ENCODE data around the gene BCORL1.

BCORL1 gene

DNA sequence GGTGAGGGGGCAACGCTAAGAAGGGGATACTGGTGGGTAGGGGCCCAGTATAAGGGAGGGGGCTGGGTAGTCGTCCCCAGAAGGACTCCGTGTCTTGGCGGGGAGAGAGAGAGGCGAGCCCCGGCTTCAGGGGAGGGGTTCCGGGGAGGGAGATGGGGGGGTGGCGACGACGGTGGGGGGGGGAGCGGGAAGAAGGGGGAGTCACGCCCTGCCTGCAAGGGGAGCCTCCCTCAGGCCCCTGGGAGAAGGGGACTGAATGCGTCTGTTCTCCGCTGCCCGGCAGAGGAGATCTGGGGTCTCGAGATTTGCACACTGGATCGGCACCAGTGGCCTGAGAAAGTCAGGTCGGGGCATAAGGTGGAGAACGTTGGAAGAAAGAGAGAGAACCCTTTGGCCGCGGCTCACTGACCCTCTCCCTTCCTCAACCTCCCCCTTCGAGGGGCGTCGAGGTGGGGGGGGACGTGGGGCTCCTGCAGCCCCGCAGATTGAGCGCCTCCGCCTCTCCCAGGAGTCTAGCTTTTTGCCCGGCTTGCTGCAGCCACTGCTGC, 609 bp upstream of the BCORL1 start:
- Histone ChIP-seq H2BK120ac (ENCODE audit: low read depth, low read length) (no peak overlapping the region), H3K27ac (replicated peaks; ENCODE audit: low read length) (no peak overlapping the region), H3K4ac (ENCODE audit: low read length) (no peak overlapping the region), H3K79me1 (ENCODE audit: low read depth, low read length) (no peaks in the 10 kb centered on the region), H2BK15ac (ENCODE audit: low read length) (no peak overlapping the region), H3K36me3 (replicated peaks in 1 of 2; ENCODE audit: control insufficient read depth in 2 of 2, insufficient read depth in 2 of 2, low read length in 2 of 2) (no peaks in the 10 kb centered on the region), H3K9me3 (replicated peaks in 1 of 2; ENCODE audit: control insufficient read depth in 2 of 2, insufficient read depth in 1 of 2, low read depth in 1 of 2, low read length in 2 of 2) (no peaks in the 10 kb centered on the region), H4K8ac (ENCODE audit: low read depth, low read length) (no peak overlapping the region), H3K27me3 (ENCODE audit: control insufficient read depth in 3 of 3, insufficient read depth in 3 of 3, low read depth in 1 of 3, low read length in 3 of 3) (peaks cover 0 to 31% (median 0%) of the 10 kb centered on the region in 3 experiments), H2BK5ac (ENCODE audit: low read length) (no peak overlapping the region), H2BK12ac (ENCODE audit: low read length) (no peak overlapping the region), H3K9ac (ENCODE audit: low read depth, low read length, poor library complexity) (peak overlapping the region; percentile 70), H3K4me2 (ENCODE audit: insufficient read depth, low read length, poor library complexity, severe bottlenecking) (peak overlapping the region; percentile 57), H3K4me3 (ENCODE audit: low read length in 2 of 2) (peak overlapping the region in 1 of 2 donors; percentile 88), H2AK5ac (ENCODE audit: low read depth, low read length) (no peak overlapping the region), H3K4me1 (ENCODE audit: control insufficient read depth in 2 of 2, insufficient read depth in 1 of 2, low read depth in 1 of 2, low read length in 2 of 2) (peaks cover 2 to 3% of the 10 kb centered on the region in 2 donors), H2AFZ (ENCODE audit: low read length) (peak overlapping the region; percentile 84), H3K18ac (ENCODE audit: low read length) (peak overlapping the region; percentile 92), H3K14ac (ENCODE audit: low read length) (no peak overlapping the region), H4K91ac (ENCODE audit: low read depth, low read length, poor library complexity) (no peak overlapping the region), H3K23ac (ENCODE audit: low read depth, low read length, poor library complexity) (no peak overlapping the region)
- no peak for DNase-seq (ENCODE audit: low spot score)
- no CpG with 5 or more reads among the region's 29 CpGs for WGBS, 2 donors (ENCODE audit: extremely low coverage in 2 of 2, insufficient read length in 2 of 2, insufficient replicate concordance in 1 of 2)

DNA sequence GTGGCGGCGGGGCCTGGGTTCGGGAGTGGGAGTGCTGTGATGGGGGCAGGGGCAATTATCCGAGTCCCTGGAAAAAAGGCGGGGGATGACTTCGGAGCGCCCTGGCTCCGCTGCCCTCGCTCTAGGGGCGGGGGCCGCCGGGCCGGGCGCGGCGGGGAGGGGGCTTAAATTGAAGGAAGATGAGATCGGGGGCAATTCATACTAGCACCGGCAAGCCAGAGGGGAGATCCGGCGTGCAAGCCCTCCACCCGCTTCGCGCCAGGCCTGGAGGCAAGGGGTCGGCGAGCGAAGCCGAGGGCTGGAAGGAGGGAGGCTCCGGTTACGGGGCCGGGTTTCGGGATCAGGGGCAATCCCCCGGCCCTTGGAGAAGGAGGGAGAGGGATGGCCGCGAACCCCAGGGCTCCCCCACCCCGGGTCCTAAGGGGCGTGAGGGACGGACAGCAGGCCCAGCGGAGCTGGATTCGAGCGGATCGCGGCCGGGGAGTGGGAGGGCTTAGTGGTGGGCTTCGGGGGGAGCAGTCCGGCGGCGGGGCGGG, 1.2 kb downstream of the BCORL1 start:
- no peak overlapping the region for H3K23ac ChIP-seq (ENCODE audit: low read depth, low read length, poor library complexity)
- no peak overlapping the region for H2AK5ac ChIP-seq (ENCODE audit: low read depth, low read length)
- H3K4me1 ChIP-seq (ENCODE audit: control insufficient read depth in 2 of 2, insufficient read depth in 1 of 2, low read depth in 1 of 2, low read length in 2 of 2), result peaks cover 2 to 3% of the 10 kb centered on the region in 2 donors
- no peak overlapping the region for H4K8ac ChIP-seq (ENCODE audit: low read depth, low read length)
- H2BK15ac ChIP-seq (ENCODE audit: low read length), result no peak overlapping the region
- H3K4ac ChIP-seq (ENCODE audit: low read length), result no peak overlapping the region
- H3K36me3 ChIP-seq (replicated peaks in 1 of 2; ENCODE audit: control insufficient read depth in 2 of 2, insufficient read depth in 2 of 2, low read length in 2 of 2), result no peaks in the 10 kb centered on the region
- H3K4me2 ChIP-seq (ENCODE audit: insufficient read depth, low read length, poor library complexity, severe bottlenecking), result no peak overlapping the region
- H4K91ac ChIP-seq (ENCODE audit: low read depth, low read length, poor library complexity), result no peak overlapping the region
- no peak overlapping the region for H3K14ac ChIP-seq (ENCODE audit: low read length)
- H3K9me3 ChIP-seq (replicated peaks in 1 of 2; ENCODE audit: control insufficient read depth in 2 of 2, insufficient read depth in 1 of 2, low read depth in 1 of 2, low read length in 2 of 2), result no peaks in the 10 kb centered on the region
- H2BK12ac ChIP-seq (ENCODE audit: low read length), result no peak overlapping the region
- no peak overlapping the region for H2BK120ac ChIP-seq (ENCODE audit: low read depth, low read length)
- H3K79me1 ChIP-seq (ENCODE audit: low read depth, low read length), result no peaks in the 10 kb centered on the region
- no CpG with 5 or more reads among the region's 48 CpGs for WGBS, 2 donors (ENCODE audit: extremely low coverage in 2 of 2, insufficient read length in 2 of 2, insufficient replicate concordance in 1 of 2)
- H3K9ac ChIP-seq (ENCODE audit: low read depth, low read length, poor library complexity), result peak overlapping the region; percentile 60
- peak overlapping the region; percentile 56 for H3K27ac ChIP-seq (replicated peaks; ENCODE audit: low read length)
- peaks cover 0 to 13% (median 0%) of the 10 kb centered on the region in 3 experiments for H3K27me3 ChIP-seq (ENCODE audit: control insufficient read depth in 3 of 3, insufficient read depth in 3 of 3, low read depth in 1 of 3, low read length in 3 of 3)
- no peak overlapping the region for H2BK5ac ChIP-seq (ENCODE audit: low read length)
- H3K4me3 ChIP-seq (ENCODE audit: low read length in 2 of 2), result no peak overlapping the region
- DNase-seq (ENCODE audit: low spot score), result no peak
- H3K18ac ChIP-seq (ENCODE audit: low read length), result peak overlapping the region; percentile 64
- no peak overlapping the region for H2AFZ ChIP-seq (ENCODE audit: low read length)

DNA sequence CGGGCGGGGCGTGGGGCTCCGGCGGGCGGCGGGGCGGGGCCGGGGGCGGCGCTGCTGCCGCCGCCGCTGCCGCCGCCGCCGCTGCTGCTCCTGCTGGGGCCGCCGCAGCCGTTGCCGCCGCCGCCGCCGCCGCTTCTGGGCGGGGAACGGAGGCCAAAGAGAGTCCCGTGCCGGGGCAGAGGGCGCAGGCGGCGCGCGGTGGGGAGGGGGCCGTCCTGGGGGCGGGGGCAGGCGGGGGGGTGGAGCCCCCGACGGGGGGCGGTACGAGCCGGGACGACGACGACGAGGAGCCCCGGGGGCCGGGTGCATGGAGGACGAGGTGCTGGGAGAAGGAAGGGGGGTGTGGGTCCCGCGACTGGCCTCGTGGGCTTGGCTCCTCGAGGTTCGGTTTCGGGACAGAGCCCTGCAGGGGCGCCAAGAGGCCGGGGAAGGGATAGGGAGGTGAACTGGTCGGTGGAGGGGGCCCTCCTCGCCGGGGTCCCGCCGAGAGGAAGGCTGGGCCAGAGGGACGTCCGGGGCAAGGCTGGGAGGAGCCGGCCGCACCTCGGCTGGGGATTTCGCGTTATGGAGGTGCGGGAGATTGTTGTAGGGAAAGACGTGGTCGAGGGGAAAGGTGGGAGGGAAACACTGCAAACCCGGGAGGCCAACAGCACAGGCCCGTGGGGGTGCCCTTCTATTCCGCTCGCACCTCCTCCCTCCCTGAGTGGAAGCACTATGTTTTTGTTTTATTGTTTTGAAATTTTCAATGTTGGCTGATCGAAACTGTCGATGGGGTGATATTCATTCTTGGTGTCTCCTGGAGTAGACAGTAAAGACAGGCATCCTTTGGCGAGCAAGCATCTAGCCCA, 1.9 kb downstream of the BCORL1 start:
- H2BK120ac ChIP-seq (ENCODE audit: low read depth, low read length), result no peak overlapping the region
- no peak overlapping the region for H3K23ac ChIP-seq (ENCODE audit: low read depth, low read length, poor library complexity)
- H3K14ac ChIP-seq (ENCODE audit: low read length), result no peak overlapping the region
- H3K27ac ChIP-seq (replicated peaks; ENCODE audit: low read length), result no peak overlapping the region
- no peak overlapping the region for H4K8ac ChIP-seq (ENCODE audit: low read depth, low read length)
- H3K4ac ChIP-seq (ENCODE audit: low read length), result no peak overlapping the region
- H3K79me1 ChIP-seq (ENCODE audit: low read depth, low read length), result no peaks in the 10 kb centered on the region
- peak overlapping the region; percentile 62 for H3K4me2 ChIP-seq (ENCODE audit: insufficient read depth, low read length, poor library complexity, severe bottlenecking)
- H4K91ac ChIP-seq (ENCODE audit: low read depth, low read length, poor library complexity), result no peak overlapping the region
- no peak overlapping the region for H2BK15ac ChIP-seq (ENCODE audit: low read length)
- peak overlapping the region in 1 of 2 donors; percentile 86 for H3K4me3 ChIP-seq (ENCODE audit: low read length in 2 of 2)
- H3K9ac ChIP-seq (ENCODE audit: low read depth, low read length, poor library complexity), result peak overlapping the region; percentile 30
- H3K36me3 ChIP-seq (replicated peaks in 1 of 2; ENCODE audit: control insufficient read depth in 2 of 2, insufficient read depth in 2 of 2, low read length in 2 of 2), result peaks cover 0 to 2% of the 10 kb centered on the region in 2 donors
- peaks cover 0 to 7% (median 0%) of the 10 kb centered on the region in 3 experiments for H3K27me3 ChIP-seq (ENCODE audit: control insufficient read depth in 3 of 3, insufficient read depth in 3 of 3, low read depth in 1 of 3, low read length in 3 of 3)
- no peaks in the 10 kb centered on the region for H3K9me3 ChIP-seq (replicated peaks in 1 of 2; ENCODE audit: control insufficient read depth in 2 of 2, insufficient read depth in 1 of 2, low read depth in 1 of 2, low read length in 2 of 2)
- peak overlapping the region; percentile 89 for H2AFZ ChIP-seq (ENCODE audit: low read length)
- no peak overlapping the region for H2AK5ac ChIP-seq (ENCODE audit: low read depth, low read length)
- H3K4me1 ChIP-seq (ENCODE audit: control insufficient read depth in 2 of 2, insufficient read depth in 1 of 2, low read depth in 1 of 2, low read length in 2 of 2), result peaks cover 0 to 3% of the 10 kb centered on the region in 2 donors
- no peak overlapping the region for H2BK5ac ChIP-seq (ENCODE audit: low read length)
- WGBS, 2 donors (ENCODE audit: extremely low coverage in 2 of 2, insufficient read length in 2 of 2, insufficient replicate concordance in 1 of 2), result no CpG with 5 or more reads among the region's 81 CpGs
- DNase-seq (ENCODE audit: low spot score), result no peak
- peak overlapping the region; percentile 38 for H3K18ac ChIP-seq (ENCODE audit: low read length)
- no peak overlapping the region for H2BK12ac ChIP-seq (ENCODE audit: low read length)

DNA sequence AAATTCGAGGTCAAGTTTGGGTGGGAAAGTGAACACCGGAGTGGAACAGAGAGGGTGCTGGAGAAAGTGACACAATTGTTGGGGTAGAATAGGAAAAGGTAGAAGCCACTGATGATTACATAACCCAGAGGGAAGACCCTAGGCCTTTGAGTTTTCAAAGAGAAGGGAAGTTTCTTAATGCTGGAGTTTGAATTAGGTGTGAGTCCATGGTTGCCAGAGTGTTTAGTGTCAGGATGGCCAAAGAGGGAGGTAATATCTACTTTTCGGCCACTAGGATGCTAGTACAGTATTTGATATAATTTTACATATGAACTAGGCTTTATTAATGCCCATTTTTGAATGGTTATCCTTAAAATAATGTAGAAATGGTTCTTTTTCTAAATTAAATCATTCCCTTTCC, 5.4 kb downstream of the BCORL1 start:
- peaks cover 0 to 2% of the 10 kb centered on the region in 2 donors for H3K36me3 ChIP-seq (replicated peaks in 1 of 2; ENCODE audit: control insufficient read depth in 2 of 2, insufficient read depth in 2 of 2, low read length in 2 of 2)
- WGBS, 2 donors (ENCODE audit: extremely low coverage in 2 of 2, insufficient read length in 2 of 2, insufficient replicate concordance in 1 of 2), result no CpG with 5 or more reads among the region's 3 CpGs
- H3K79me1 ChIP-seq (ENCODE audit: low read depth, low read length), result no peaks in the 10 kb centered on the region
- H2AFZ ChIP-seq (ENCODE audit: low read length), result no peak overlapping the region
- H4K91ac ChIP-seq (ENCODE audit: low read depth, low read length, poor library complexity), result no peak overlapping the region
- no peak overlapping the region for H3K4ac ChIP-seq (ENCODE audit: low read length)
- H2BK15ac ChIP-seq (ENCODE audit: low read length), result no peak overlapping the region
- H3K9me3 ChIP-seq (replicated peaks in 1 of 2; ENCODE audit: control insufficient read depth in 2 of 2, insufficient read depth in 1 of 2, low read depth in 1 of 2, low read length in 2 of 2), result no peaks in the 10 kb centered on the region
- no peak overlapping the region for H3K14ac ChIP-seq (ENCODE audit: low read length)
- no peak overlapping the region for H3K4me3 ChIP-seq (ENCODE audit: low read length in 2 of 2)
- no peak for DNase-seq (ENCODE audit: low spot score)
- no peak overlapping the region for H3K4me2 ChIP-seq (ENCODE audit: insufficient read depth, low read length, poor library complexity, severe bottlenecking)
- H3K4me1 ChIP-seq (ENCODE audit: control insufficient read depth in 2 of 2, insufficient read depth in 1 of 2, low read depth in 1 of 2, low read length in 2 of 2), result peaks cover 0 to 3% of the 10 kb centered on the region in 2 donors
- no peak overlapping the region for H3K9ac ChIP-seq (ENCODE audit: low read depth, low read length, poor library complexity)
- H4K8ac ChIP-seq (ENCODE audit: low read depth, low read length), result no peak overlapping the region
- H3K27me3 ChIP-seq (ENCODE audit: control insufficient read depth in 3 of 3, insufficient read depth in 3 of 3, low read depth in 1 of 3, low read length in 3 of 3), result no peaks in the 10 kb centered on the region
- no peak overlapping the region for H3K18ac ChIP-seq (ENCODE audit: low read length)
- H2BK5ac ChIP-seq (ENCODE audit: low read length), result no peak overlapping the region
- H2AK5ac ChIP-seq (ENCODE audit: low read depth, low read length), result no peak overlapping the region
- H2BK12ac ChIP-seq (ENCODE audit: low read length), result no peak overlapping the region
- no peak overlapping the region for H3K27ac ChIP-seq (replicated peaks; ENCODE audit: low read length)
- H3K23ac ChIP-seq (ENCODE audit: low read depth, low read length, poor library complexity), result no peak overlapping the region
- H2BK120ac ChIP-seq (ENCODE audit: low read depth, low read length), result no peak overlapping the region

Data from neuronal stem cell (in vitro differentiated cells).